HFF-Myc (cell line): ENCODE measurements around the gene RNF223.
"Not testable (repeated sequence)": the region's sequence is repeated elsewhere in the genome, so short reads cannot be mapped to it uniquely, and the experiment has no call there.

Source experiments
- DNase-seq: peaks from one replicate; pipeline ENCODE4 v3.0.0-alpha.2; 2011; ENCODE audit warnings: low read depth; ENCODE audit errors: extremely low read depth
- H3K4me3 ChIP-seq: replicated peaks from 2 replicates; pipeline ENCODE4 v1.5.1; 2011; ENCODE audit warnings: low read depth, mild to moderate bottlenecking, control low read depth, low read length
- CTCF ChIP-seq: IDR thresholded peaks from 2 replicates; pipeline ENCODE4 v1.5.1; 2012; ENCODE audit warnings: mild to moderate bottlenecking, low read depth, low read length, control low read depth; ENCODE audit errors: missing control alignments

RNF223 gene

DNA sequence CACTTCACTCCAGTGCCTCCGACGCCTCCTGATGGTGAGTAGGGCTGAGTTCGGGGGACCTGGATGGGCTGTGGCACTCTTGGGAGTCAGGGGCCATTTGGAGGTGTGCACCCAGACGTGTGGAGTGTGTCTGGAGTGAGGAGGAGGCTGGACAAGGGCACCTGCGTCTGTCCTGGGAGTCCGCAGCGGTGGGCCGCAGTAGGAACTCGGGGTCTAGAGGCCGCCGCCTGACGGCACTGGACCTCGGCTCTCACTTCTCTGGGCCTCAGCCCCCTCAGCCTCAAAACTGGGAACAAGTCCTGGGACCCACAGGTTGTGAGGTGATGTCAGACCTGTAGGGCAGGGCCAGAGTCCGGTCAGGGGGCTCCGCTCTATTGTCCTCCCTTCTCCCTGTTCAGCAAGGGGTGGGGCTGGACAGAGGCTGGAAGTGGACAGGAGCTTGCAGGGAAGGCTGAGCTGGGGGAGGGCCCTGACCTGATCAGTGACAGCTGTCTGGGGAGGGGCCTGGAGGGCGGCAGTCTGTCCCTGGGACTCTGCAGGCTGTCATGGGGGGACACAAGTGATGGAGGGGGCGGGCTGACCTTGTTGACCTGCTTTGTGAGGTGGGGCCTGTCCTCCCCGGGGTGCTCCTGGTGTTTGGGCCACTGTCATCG lies 38.7 kb downstream of the RNF223 start:
- TF ChIP-seq CTCF, result no peak
- DNase-seq, result no peak
- H3K4me3 ChIP-seq, result no peak overlapping the region

GRCh38 chr1:1034439-1034781 lies 39.7 kb downstream of the RNF223 start:
- no peak for TF ChIP-seq CTCF
- H3K4me3 ChIP-seq, result no peak overlapping the region
- no peak for DNase-seq

- TF ChIP-seq CTCF, result no peak
- no peak for DNase-seq
- H3K4me3 ChIP-seq, result no peak overlapping the region
Observed at GRCh38 chr1:1033731-1034438, 40.2 kb downstream of the RNF223 start.

DNA sequence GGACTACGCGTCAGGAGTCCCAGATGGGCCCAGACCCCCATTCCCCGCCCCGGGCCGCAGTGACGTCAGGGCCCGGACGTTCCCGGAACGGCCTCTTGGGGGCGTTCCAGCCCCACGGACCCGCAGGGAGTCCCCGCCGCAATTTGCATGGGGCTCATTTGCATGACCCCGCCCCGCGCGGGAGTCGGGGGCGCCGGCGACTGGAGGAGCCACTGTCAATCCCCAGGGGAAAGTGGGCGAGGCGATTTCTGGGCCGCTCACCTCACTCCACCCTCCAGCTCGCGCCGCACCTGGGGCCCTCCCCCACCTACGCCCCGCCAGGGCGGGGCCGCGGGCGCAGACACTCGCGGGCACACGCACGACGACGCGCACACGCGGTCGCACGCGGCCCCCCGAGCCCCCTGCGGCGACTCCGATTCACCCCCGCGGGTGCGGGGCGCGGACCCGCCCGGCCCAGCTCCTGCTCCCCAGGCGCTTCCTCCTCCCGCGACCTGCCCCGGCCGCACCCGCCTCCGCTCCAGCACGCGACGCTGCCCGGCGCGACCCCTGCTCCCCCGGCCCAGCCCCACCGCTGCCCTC lies 41.0 kb downstream of the RNF223 start:
- peak; percentile 40 for DNase-seq
- H3K4me3 ChIP-seq, result no peak overlapping the region
- peak; percentile 63 for TF ChIP-seq CTCF

GRCh38 chr1:1032424-1032823 lies 41.7 kb downstream of the RNF223 start:
- H3K4me3 ChIP-seq, result no peak overlapping the region
- no peak for TF ChIP-seq CTCF
- no peak for DNase-seq

GRCh38 chr1:1031659-1032235 lies 42.4 kb downstream of the RNF223 start:
- no peak overlapping the region for H3K4me3 ChIP-seq
- DNase-seq, result no peak
- TF ChIP-seq CTCF, result no peak

- not testable (repeated sequence) for H3K4me3 ChIP-seq, DNase-seq
Observed at GRCh38 chr1:1030867-1031658, 43.0 kb downstream of the RNF223 start.
